Left ventricle myocardium inferior (tissue), 1 donor: ENCODE measurements around the gene PEAR1. TPM values are rescaled to one million over a fixed set of nuclear protein-coding genes. Genes with fewer than 3 reads are reported as not detected.
A peak's percentile ranks its signal among the peaks of the same experiment; 100 is the strongest.

ENCODE experiments used
- DNase-seq: peaks from one replicate; pipeline ENCODE4 v3.0.0-alpha.2; 2020
- H3K27ac ChIP-seq: fragments of 200-600 bp; replicated peaks from 2 replicates; pipeline ENCODE4 v1.8.0; 2021
- H3K27me3 ChIP-seq: fragments of 200-600 bp; 2 replicates; pipeline ENCODE4 v1.8.0; 2021; ENCODE audit warnings: low read depth
- H3K36me3 ChIP-seq: fragments of 200-600 bp; 2 replicates; pipeline ENCODE4 v1.8.0; 2021
- H3K4me1 ChIP-seq: fragments of 200-600 bp; 2 replicates; pipeline ENCODE4 v1.8.0; 2021
- H3K4me3 ChIP-seq: fragments of 200-600 bp; 2 replicates; pipeline ENCODE4 v1.8.0; 2021; ENCODE audit warnings: mild to moderate bottlenecking, moderate library complexity
- H3K9me3 ChIP-seq: fragments of 200-600 bp; replicated peaks from 2 replicates; pipeline ENCODE4 v1.8.0; 2021
- intact Hi-C: fragments of 100-400 bp; cut with micrococcal nuclease; formaldehyde crosslinking; loops from one replicate; pipeline ENCODE4 v1.11.0; 2022
- total RNA-seq: library from RNA; stranded (reverse); fragmentation: NEBNext Ultra II Directional; extraction: Animal tissue kit (Norgen Biotek cat#: 25700); gene quantifications from one replicate; pipeline ENCODE4 v1.2.1, GENCODE V29; 2021
- TF ChIP-seq, protein P1 (sequence below): fragments of 200-600 bp; IDR thresholded peaks from 2 replicates; pipeline ENCODE4 v1.8.0; 2021; ENCODE audit warnings: antibody characterized with exemption, mild to moderate bottlenecking, borderline replicate concordance
- donor health status: DM: no; HTN: yes; CAD: no; lungs with severe emphysema.

The PEAR1 gene
- total RNA-seq, 1 donor from 2014 or later = 7.1 TPM

DNA sequence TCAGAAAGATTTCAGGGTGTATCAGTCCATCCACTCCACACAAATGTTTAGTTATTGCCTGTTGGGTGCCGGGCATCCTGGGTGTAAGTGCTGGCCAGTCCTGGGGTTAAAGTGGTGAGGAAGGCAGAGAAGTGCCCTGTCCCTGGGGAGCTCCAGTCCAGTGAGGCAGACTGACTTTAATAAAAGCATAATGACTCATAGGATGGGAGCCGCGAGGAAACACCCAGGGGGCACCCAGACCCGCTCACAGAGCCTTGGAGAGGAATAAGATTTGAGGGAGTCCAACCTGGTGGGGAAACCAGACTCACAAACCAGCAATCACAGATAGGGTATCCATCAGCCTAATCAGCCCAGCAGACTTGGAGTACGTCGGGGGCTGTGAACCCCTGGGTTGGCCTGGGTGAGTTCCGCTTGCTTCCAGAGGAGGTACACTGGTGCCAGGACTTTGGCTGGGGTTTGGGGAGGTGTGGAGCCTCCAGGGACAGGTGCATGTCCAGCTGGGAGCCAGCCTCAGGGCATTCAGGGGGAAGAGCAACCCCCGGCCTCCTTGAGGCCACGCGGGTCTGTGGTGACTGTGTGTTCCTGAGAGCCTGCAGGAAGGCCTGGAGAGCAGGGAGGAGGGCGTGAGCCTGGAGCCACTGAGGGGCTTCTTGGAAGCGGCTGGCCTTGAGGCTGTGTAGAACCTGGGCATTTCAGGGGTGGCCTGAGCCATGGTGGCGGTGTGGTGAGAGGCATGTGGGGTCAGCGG lies 3.7 kb downstream of the PEAR1 start:
- Histone ChIP-seq H3K27me3 (peaks cover 51% of the 10 kb centered on the region), H3K4me3 (peak overlapping the region; percentile 72), H3K9me3 (no peaks in the 10 kb centered on the region), H3K4me1 (peaks cover 99% of the 10 kb centered on the region), H3K27ac (peak overlapping the region; percentile 94), H3K36me3 (no peaks in the 10 kb centered on the region)
- DNase-seq = no peak
- TF ChIP-seq, protein P1, sequence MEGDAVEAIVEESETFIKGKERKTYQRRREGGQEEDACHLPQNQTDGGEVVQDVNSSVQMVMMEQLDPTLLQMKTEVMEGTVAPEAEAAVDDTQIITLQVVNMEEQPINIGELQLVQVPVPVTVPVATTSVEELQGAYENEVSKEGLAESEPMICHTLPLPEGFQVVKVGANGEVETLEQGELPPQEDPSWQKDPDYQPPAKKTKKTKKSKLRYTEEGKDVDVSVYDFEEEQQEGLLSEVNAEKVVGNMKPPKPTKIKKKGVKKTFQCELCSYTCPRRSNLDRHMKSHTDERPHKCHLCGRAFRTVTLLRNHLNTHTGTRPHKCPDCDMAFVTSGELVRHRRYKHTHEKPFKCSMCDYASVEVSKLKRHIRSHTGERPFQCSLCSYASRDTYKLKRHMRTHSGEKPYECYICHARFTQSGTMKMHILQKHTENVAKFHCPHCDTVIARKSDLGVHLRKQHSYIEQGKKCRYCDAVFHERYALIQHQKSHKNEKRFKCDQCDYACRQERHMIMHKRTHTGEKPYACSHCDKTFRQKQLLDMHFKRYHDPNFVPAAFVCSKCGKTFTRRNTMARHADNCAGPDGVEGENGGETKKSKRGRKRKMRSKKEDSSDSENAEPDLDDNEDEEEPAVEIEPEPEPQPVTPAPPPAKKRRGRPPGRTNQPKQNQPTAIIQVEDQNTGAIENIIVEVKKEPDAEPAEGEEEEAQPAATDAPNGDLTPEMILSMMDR = no peak
- intact Hi-C loops = no loop called here

GRCh38 chr1:156898161-156898566 lies 4.6 kb downstream of the PEAR1 start:
- H3K27me3 ChIP-seq = peaks cover 45% of the 10 kb centered on the region
- no peaks in the 10 kb centered on the region for H3K9me3 ChIP-seq
- H3K4me3 ChIP-seq = peak overlapping the region; percentile 72
- H3K36me3 ChIP-seq = no peaks in the 10 kb centered on the region
- peaks cover 100% of the 10 kb centered on the region for H3K4me1 ChIP-seq
- peak overlapping the region; percentile 94 for H3K27ac ChIP-seq
- DNase-seq = peak; percentile 65
- intact Hi-C loops = no loop called here
- TF ChIP-seq, protein P1 = no peak

GRCh38 chr1:156898971-156899664 lies 5.6 kb downstream of the PEAR1 start:
- DNase-seq = no peak
- Histone ChIP-seq H3K4me1 (peaks cover 100% of the 10 kb centered on the region), H3K36me3 (no peaks in the 10 kb centered on the region), H3K27ac (peak overlapping the region; percentile 94), H3K4me3 (peak overlapping the region; percentile 72), H3K9me3 (no peaks in the 10 kb centered on the region), H3K27me3 (peaks cover 35% of the 10 kb centered on the region)
- TF ChIP-seq, protein P1 = no peak
- intact Hi-C loops = no loop called here

GRCh38 chr1:156899956-156900718 lies 6.6 kb downstream of the PEAR1 start:
- peaks cover 26% of the 10 kb centered on the region for H3K27me3 ChIP-seq
- TF ChIP-seq, protein P1 = no peak
- peak overlapping the region; percentile 72 for H3K4me3 ChIP-seq
- H3K9me3 ChIP-seq = no peaks in the 10 kb centered on the region
- no peaks in the 10 kb centered on the region for H3K36me3 ChIP-seq
- peak overlapping the region; percentile 94 for H3K27ac ChIP-seq
- intact Hi-C loops = no loop called here
- H3K4me1 ChIP-seq = peaks cover 99% of the 10 kb centered on the region
- no peak for DNase-seq

- TF ChIP-seq, protein P1 = no peak
- Histone ChIP-seq H3K27ac (peak overlapping the region; percentile 94), H3K9me3 (no peaks in the 10 kb centered on the region), H3K4me1 (peaks cover 98% of the 10 kb centered on the region), H3K27me3 (peaks cover 23% of the 10 kb centered on the region), H3K4me3 (peak overlapping the region; percentile 6), H3K36me3 (peaks cover 5% of the 10 kb centered on the region)
- intact Hi-C loops = no loop called here
- DNase-seq = no peak
Observed at GRCh38 chr1:156900896-156901589, 7.5 kb downstream of the PEAR1 start.
